K562 (cell line): ENCODE measurements around the gene AIFM3. TPM values are rescaled to one million over a fixed set of nuclear protein-coding genes. Genes with fewer than 3 reads are reported as not detected.

ENCODE experiments used
- ARID3A ChIP-seq: IDR thresholded peaks from 2 replicates; pipeline ENCODE4 v1.6.1; 2012; ENCODE audit warnings: low read depth, low read length, improper control_type of control experiment, borderline replicate concordance
- CHD2 ChIP-seq: IDR thresholded peaks from 2 replicates; pipeline ENCODE4 v1.6.1; 2011; ENCODE audit warnings: low read depth, low read length
- ELK3 ChIP-seq: fragments of 450-650 bp; formaldehyde crosslinking; IDR thresholded peaks from 2 replicates; pipeline ENCODE4 v1.4.0; 2020; ENCODE audit warnings: mild to moderate bottlenecking
- FOXP4 ChIP-seq: sonication (generic); formaldehyde crosslinking; IDR thresholded peaks from 2 replicates; pipeline ENCODE4 v1.8.0; 2022; ENCODE audit warnings: mild to moderate bottlenecking, missing genetic modification reagents, borderline replicate concordance
- HMG20B ChIP-seq: fragments of 250-450 bp; sonication (Bioruptor Pico); IDR thresholded peaks from 2 replicates; pipeline ENCODE4 v1.5.0; 2021; ENCODE audit warnings: mild to moderate bottlenecking
- LARP7 ChIP-seq: fragments of 450-650 bp; IDR thresholded peaks from 2 replicates; pipeline ENCODE4 v1.6.1; 2016
- MED1 ChIP-seq: sonication (generic); formaldehyde crosslinking; IDR thresholded peaks from 2 replicates; pipeline ENCODE4 v1.8.1; 2023; ENCODE audit warnings: missing genetic modification reagents, borderline replicate concordance
- PRPF4 ChIP-seq: fragments of 200-400 bp; formaldehyde crosslinking; IDR thresholded peaks from one replicate; pipeline ENCODE4 v1.6.1; 2017; ENCODE audit warnings: low read length, low read depth, mild to moderate bottlenecking; ENCODE audit not compliant: insufficient read depth, poor library complexity, severe bottlenecking
- SMARCB1 ChIP-seq: IDR thresholded peaks from 2 replicates; pipeline ENCODE4 v1.6.1; 2011; ENCODE audit warnings: improper control_type of control experiment, low read depth; ENCODE audit not compliant: insufficient read length
- ZBTB12 ChIP-seq: fragments of 250-450 bp; sonication (Bioruptor Pico); IDR thresholded peaks from 2 replicates; pipeline ENCODE4 v1.4.0; 2020
- ZBTB34 ChIP-seq: fragments of 250-450 bp; sonication (Bioruptor Pico); IDR thresholded peaks from 2 replicates; pipeline ENCODE4 v1.8.0; 2021; ENCODE audit warnings: mild to moderate bottlenecking, moderate library complexity
- ZC3H4 ChIP-seq: sonication (generic); formaldehyde crosslinking; IDR thresholded peaks from 2 replicates; pipeline ENCODE4 v1.9.0; 2021; ENCODE audit warnings: missing genetic modification reagents, borderline replicate concordance
- ZFX ChIP-seq: sonication (generic); formaldehyde crosslinking; IDR thresholded peaks from 2 replicates; pipeline ENCODE4 v1.8.0; 2022; ENCODE audit warnings: mild to moderate bottlenecking, missing genetic modification reagents, moderate library complexity
- ZHX1 ChIP-seq: fragments of 150-350 bp; conservative IDR thresholded peaks from 2 replicates; pipeline ENCODE4 v1.6.1; 2014; ENCODE audit warnings: low read length
- ZNF507 ChIP-seq: conservative IDR thresholded peaks from 2 replicates; pipeline ENCODE4 v1.6.1; 2017; ENCODE audit warnings: missing genetic modification characterization, missing compliant biosample characterization
- ZNF57 ChIP-seq: fragments of 450-650 bp; formaldehyde crosslinking; IDR thresholded peaks from 2 replicates; pipeline ENCODE4 v1.4.0; 2020; ENCODE audit warnings: mild to moderate bottlenecking, moderate library complexity
- polyA plus RNA-seq, 8 experiments: library from polyadenylated mRNA; depleted of rRNA in 4 of 8; stranded (reverse) in 5 of 8; unstranded in 3 of 8; fragments of >200 nt; fragmentation: Nextera tagmentation in 2 of 8; fragmentation: Illumina TruSeq in 1 of 8; extraction: Ambion mirVana in 2 of 8; extraction: Trizol in 1 of 8; gene quantifications; 2 replicates each; pipeline versions ENCODE4 v1.2.1 to v1.2.3, GENCODE V29; 2011 to 2014; ENCODE audit warnings: inconsistent platforms in 1 of 8, missing spikeins in 1 of 8
- total RNA-seq, 7 experiments: library from RNA; depleted of rRNA in 6 of 7; stranded (reverse); fragments of >200 nt in 6 of 7; fragmentation: Illumina TruSeq in 2 of 7; extraction: Trizol in 2 of 7; gene quantifications; 2 replicates each; pipeline versions ENCODE4 v1.2.1 to v1.2.3, GENCODE V29; 2011 to 2021; ENCODE audit warnings: low replicate concordance in 1 of 7
- TF ChIP-seq, protein P1 (sequence below): fragments of 250-450 bp; sonication (Bioruptor Pico); IDR thresholded peaks from 2 replicates; pipeline ENCODE4 v1.9.0; 2021; ENCODE audit warnings: mild to moderate bottlenecking

AIFM3 gene
- total and polyA plus RNA-seq, 9 of the 15 experiments (the other 6 are each of a cell fraction or from before 2014, with no cell fraction given) = 0.03 to 0.20 (median 0.07) TPM; not detected in 1

- TF ChIP-seq ARID3A (no peak), ZBTB12 (CRISPR knock-in tag) (no peak), FOXP4 (CRISPR knock-in tag) (peak; percentile 20; the same call in 1 of the 2 replicates), CHD2 (no peak), HMG20B (CRISPR knock-in tag) (no peak), ZNF507 (no peak), SMARCB1 (no peak), ZBTB34 (CRISPR knock-in tag) (no peak), ZHX1 (no peak), MED1 (CRISPR knock-in tag) (0 out of 2 replicates have a peak, but pooled peaks have one; percentile 43), ELK3 (CRISPR knock-in tag) (no peak), LARP7 (no peak), ZNF57 (no peak), ZC3H4 (CRISPR knock-in tag) (no peak), PRPF4 (no peak), ZFX (CRISPR knock-in tag) (peak; percentile 26; the same call in 1 of the 2 replicates)
- TF ChIP-seq, protein P1, sequence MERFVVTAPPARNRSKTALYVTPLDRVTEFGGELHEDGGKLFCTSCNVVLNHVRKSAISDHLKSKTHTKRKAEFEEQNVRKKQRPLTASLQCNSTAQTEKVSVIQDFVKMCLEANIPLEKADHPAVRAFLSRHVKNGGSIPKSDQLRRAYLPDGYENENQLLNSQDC (CRISPR knock-in tag) = peak; percentile 76; the same call in 1 of the 2 replicates
These were observed 37.1 kb upstream of the AIFM3 start (continued) for GRCh38 chr22:20930004-20930403.
